Activated CD4-positive, alpha-beta T cell treated with anti-CD3 and anti-CD28 coated beads, Interleukin-2, amount 10 ng/mL, durations not matched to agents 24 days and 14 days (primary cell): ENCODE results near the gene FLRT2. TPM values are rescaled to one million over a fixed set of nuclear protein-coding genes. Genes with fewer than 3 reads are reported as not detected.

Experiments
- DNase-seq: peaks from one replicate; pipeline ENCODE4 v3.0.0; 2022
- H3K27ac Mint-ChIP-seq: one replicate; pipeline ENCODE4 v1.8.0; 2022; ENCODE audit warnings: mild to moderate bottlenecking, mixed read lengths
- H3K27me3 Mint-ChIP-seq: one replicate; pipeline ENCODE4 v1.8.0; 2022; ENCODE audit warnings: mixed read lengths
- H3K36me3 Mint-ChIP-seq: one replicate; pipeline ENCODE4 v1.8.0; 2022; ENCODE audit warnings: low read depth, mild to moderate bottlenecking, mixed read lengths
- H3K4me1 Mint-ChIP-seq: one replicate; pipeline ENCODE4 v1.8.0; 2021; ENCODE audit warnings: mixed read lengths
- H3K4me3 Mint-ChIP-seq: one replicate; pipeline ENCODE4 v1.8.0; 2022; ENCODE audit warnings: mild to moderate bottlenecking, moderate library complexity, mixed read lengths
- H3K9me3 Mint-ChIP-seq: one replicate; pipeline ENCODE4 v1.8.0; 2021; ENCODE audit warnings: mixed read lengths
- intact Hi-C: fragments of 100-400 bp; cut with micrococcal nuclease; formaldehyde crosslinking; loops from one replicate; pipeline ENCODE4 v1.15.1; 2023
- total RNA-seq: library from RNA; stranded (reverse); gene quantifications from 2 replicates; pipeline ENCODE4 v1.2.3, GENCODE V29; 2022

FLRT2 gene
- total RNA-seq, 1 donor from 2014 or later: not detected

DNA sequence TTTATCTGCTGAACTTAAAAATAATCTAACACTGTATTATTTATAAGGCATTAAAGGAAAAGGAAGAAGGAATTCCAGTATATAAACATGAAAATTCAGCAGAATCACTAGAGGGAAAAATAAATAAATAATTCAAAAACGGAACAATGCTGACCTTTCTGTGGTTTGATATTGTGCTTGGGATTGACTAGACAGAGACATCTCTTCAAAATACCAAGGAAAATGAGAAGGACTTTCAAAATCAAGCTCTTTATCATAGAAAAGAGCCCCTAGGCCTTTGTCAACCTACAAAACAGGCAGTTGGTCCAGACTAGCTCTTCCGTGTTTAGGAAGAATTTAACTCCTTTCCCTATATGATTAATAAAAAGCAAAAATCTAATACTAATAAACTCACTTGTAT is 6.3 kb upstream of the FLRT2 start:
- Mint-ChIP-seq H3K27me3 (peaks cover 5% of the 10 kb centered on the region), H3K4me1 (no peaks in the 10 kb centered on the region), H3K9me3 (no peaks in the 10 kb centered on the region), H3K4me3 (no peak overlapping the region), H3K27ac (no peak overlapping the region), H3K36me3 (no peaks in the 10 kb centered on the region)
- no peak for DNase-seq
- intact Hi-C loops: no loop called here

DNA sequence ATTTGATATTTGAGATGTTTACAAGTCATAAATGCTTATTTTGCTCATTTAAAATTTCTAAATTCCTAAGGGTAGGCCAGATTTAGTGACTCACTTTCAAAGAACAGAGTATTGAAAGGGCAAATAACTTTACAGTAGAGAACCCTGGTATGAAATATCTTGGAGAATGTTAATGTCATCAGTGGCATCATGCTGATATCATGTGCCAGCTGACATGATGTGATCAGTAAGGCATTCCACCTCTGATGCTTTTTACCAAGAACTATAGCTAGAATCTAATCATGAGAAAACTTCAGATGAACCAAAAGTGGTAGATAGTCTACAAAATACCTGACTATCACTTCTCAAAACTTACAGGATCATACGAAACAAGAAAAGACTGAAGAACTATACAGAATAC is 2.9 kb upstream of the FLRT2 start:
- peaks cover 3% of the 10 kb centered on the region for H3K9me3 Mint-ChIP-seq
- no peak overlapping the region for H3K4me3 Mint-ChIP-seq
- H3K4me1 Mint-ChIP-seq: peaks cover 2% of the 10 kb centered on the region
- H3K27ac Mint-ChIP-seq: no peak overlapping the region
- DNase-seq: no peak
- intact Hi-C loops: no loop called here
- H3K36me3 Mint-ChIP-seq: peaks cover 2% of the 10 kb centered on the region
- peaks cover 38% of the 10 kb centered on the region for H3K27me3 Mint-ChIP-seq

DNA sequence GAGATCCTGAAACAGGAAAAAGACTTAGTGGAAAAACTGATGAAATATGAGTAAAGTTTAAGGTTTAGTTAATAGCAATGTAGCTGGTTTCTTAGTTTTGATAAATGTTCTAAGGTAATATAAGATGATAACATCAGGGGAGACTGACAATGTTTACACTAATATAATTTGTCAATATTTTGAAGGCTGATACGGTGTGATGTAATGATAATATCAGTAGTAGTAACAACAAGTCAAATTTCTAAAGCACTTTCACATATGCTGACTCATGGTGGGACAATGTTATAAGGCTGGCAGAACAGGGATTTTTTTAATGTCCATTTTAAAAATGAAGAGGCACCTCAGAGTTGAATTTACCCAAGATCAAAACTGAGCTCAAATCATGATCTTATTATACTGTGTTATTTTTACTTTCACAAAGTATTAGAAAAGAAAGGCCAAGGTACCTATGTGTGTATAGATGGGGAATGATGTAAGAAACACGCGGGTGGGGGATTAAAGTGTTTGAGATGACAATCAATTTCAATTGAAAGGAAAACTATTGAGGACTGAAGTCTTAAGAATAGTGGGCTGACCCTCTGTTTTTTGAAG is 2.4 kb upstream of the FLRT2 start:
- peaks cover 4% of the 10 kb centered on the region for H3K36me3 Mint-ChIP-seq
- no peak overlapping the region for H3K27ac Mint-ChIP-seq
- DNase-seq: no peak
- no peak overlapping the region for H3K4me3 Mint-ChIP-seq
- intact Hi-C loops: no loop called here
- peaks cover 5% of the 10 kb centered on the region for H3K4me1 Mint-ChIP-seq
- H3K9me3 Mint-ChIP-seq: peaks cover 3% of the 10 kb centered on the region
- H3K27me3 Mint-ChIP-seq: peaks cover 43% of the 10 kb centered on the region

DNA sequence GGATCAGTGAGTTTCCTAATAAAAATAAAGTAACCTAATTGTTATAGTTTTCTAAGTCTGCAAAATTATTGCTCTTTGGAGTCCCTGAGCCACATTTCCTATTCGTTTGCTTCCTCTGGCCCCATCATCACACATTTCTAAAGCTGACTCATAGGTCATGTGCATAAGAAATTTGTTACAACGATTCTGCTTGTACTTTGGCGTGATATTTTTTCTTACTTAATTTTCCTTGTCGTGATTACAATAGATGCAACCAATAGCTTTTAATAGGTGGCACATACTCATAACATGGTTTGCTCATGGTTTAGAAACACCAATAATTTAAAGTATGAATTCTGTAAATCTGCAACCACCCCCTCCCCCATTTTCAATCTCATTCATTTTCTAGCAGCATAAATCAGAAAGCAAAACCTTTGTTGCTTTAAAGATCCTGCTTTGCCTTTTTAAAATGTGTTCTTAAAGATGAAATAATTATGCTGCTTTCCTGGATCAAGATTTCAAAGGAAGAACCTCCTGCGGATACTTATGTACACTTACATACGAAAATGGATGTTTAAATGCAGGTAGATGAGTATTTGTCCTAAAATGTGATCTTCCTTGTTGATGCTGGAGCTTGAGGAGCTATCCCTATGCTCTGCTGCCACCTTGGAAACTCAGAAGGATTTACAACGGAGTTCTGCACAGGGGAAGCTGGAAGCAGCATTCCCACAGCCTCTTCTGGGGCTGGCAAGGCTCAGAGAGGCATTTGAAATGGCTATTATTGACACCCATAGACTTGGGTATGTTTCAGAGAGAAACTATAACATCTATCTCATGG is 1.7 kb upstream of the FLRT2 start:
- Mint-ChIP-seq H3K9me3 (peaks cover 3% of the 10 kb centered on the region), H3K36me3 (peaks cover 4% of the 10 kb centered on the region), H3K4me1 (peaks cover 5% of the 10 kb centered on the region), H3K4me3 (no peak overlapping the region), H3K27me3 (peaks cover 49% of the 10 kb centered on the region), H3K27ac (no peak overlapping the region)
- no peak for DNase-seq
- intact Hi-C loops: no loop called here

DNA sequence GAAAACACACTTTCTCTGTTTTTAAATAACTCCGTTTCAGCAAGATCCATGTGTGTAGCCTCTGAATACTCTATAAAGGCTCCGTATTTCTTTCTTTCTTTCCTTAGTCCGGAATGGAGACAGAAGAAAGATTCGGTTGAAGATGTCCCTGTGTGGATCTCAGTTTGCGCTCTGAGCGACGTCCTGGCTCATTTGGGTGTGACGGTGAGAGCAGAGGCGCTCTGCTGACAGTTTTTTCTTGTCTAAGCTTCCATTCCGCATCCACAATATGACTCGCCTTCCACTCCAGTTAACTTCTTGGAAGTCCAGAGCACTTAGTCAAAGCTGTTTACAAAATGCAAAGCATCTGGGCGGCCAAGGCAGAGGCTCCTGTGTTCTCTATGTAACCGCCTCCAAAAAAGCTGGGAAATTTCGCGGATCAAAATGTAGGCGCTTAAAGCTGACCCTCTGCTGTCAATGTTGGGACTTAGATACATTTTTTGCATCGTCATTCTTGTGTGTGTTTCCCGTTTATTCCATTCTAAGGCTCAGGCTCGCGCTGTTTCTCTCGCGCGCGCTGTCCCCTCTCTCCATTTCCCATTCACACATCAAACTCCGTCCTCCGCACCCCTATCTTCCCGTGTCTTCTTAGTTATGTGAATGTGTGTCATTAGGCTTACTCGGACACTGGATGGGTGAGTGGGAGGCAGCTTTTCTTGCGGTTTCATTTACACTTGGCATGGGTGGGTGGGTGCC is 880 bp upstream of the FLRT2 start:
- Mint-ChIP-seq H3K27ac (no peak overlapping the region), H3K4me1 (peaks cover 5% of the 10 kb centered on the region), H3K4me3 (no peak overlapping the region), H3K9me3 (peaks cover 3% of the 10 kb centered on the region), H3K36me3 (peaks cover 4% of the 10 kb centered on the region), H3K27me3 (peaks cover 52% of the 10 kb centered on the region)
- no peak for DNase-seq
- intact Hi-C loops: no loop called here

DNA sequence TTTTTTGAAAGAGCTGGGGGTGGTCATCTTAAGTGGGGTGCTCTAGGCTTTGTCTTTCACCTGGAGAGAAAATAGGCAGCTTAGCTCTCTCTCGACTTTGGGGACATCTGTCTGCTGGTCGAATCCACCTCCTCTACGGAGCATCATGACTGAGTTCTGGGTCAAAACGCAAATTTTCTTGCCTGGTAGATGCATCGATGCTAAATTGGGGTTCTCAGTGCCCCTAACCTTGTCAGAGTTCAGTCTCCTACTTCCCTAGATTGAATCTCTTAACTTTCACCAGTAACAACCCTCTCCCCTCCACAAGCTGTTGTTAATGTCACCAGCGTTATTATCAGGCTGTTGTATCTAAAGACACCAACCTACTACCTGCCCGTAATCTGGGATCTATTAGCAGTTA is 682 bp downstream of the FLRT2 start:
- H3K27ac Mint-ChIP-seq: no peak overlapping the region
- H3K36me3 Mint-ChIP-seq: peaks cover 4% of the 10 kb centered on the region
- intact Hi-C loops: no loop called here
- DNase-seq: no peak
- peaks cover 7% of the 10 kb centered on the region for H3K4me1 Mint-ChIP-seq
- H3K4me3 Mint-ChIP-seq: no peak overlapping the region
- peaks cover 68% of the 10 kb centered on the region for H3K27me3 Mint-ChIP-seq
- H3K9me3 Mint-ChIP-seq: peaks cover 3% of the 10 kb centered on the region

DNA sequence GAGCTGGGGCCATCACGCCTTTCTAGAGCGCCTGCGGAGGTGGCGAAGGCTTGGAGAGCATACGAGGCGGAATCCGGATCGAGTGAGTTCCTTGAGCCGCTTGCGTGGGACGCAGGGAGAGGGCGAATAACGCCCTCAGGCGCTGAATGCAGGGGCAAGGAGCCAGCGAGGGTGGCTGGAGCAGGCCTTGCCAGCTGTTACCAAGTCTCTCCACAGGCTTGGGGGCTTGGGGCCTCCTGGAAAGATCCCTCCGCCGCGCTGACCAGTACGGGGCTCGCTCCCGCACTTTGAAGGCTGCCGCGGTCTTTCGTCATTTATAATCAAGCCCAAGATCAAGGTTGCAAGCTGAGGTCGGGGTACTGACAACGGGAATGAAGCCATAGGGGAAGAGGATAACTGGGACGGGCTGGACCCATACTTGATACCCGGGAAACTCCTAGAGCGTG is 1.2 kb downstream of the FLRT2 start:
- intact Hi-C loops: no loop called here
- H3K27me3 Mint-ChIP-seq: peaks cover 72% of the 10 kb centered on the region
- H3K4me1 Mint-ChIP-seq: peaks cover 7% of the 10 kb centered on the region
- no peak overlapping the region for H3K4me3 Mint-ChIP-seq
- DNase-seq: no peak
- H3K36me3 Mint-ChIP-seq: peaks cover 4% of the 10 kb centered on the region
- H3K9me3 Mint-ChIP-seq: peaks cover 3% of the 10 kb centered on the region
- peak overlapping the region; percentile 43 for H3K27ac Mint-ChIP-seq

DNA sequence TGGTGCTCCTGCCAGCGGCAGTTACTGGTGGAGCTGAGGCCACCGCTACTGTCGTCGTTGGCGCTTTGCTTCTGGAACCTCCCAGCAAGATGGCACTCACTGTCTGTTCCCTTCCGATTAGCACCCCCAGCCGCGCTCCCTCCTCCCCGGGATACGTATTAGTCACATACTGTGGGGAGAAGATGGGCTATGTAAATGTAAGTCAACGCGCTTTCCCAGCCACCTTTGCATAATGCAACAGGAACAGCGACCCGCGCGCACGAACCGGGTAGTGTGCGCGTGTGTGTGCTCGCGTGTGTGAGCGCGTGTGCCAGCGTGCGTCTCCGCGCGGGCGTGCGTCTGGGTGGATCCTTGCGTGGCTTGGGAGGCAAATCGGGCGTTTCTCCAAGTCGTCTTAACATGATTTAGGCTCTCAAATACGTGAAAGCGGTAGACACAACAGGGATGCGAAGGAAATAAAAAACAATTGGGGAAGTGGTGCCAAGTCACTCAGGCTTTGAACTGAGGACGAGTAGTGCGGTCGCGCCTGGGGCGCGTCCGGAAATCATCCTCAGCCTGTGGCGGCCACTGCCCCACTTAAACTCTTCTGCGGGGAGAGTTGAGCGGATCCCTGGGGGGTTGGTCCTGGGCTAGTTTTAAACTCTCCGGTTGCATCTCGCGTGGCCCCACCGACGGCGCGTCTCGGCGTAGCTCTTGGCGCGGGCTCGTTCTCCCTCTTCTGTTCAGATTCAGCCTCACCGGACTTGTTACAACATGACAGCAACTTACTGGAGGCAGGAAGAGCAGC is 1.8 kb downstream of the FLRT2 start:
- Mint-ChIP-seq H3K27me3 (peaks cover 73% of the 10 kb centered on the region), H3K4me1 (peaks cover 7% of the 10 kb centered on the region), H3K9me3 (peaks cover 3% of the 10 kb centered on the region), H3K36me3 (peaks cover 4% of the 10 kb centered on the region), H3K27ac (peak overlapping the region; percentile 34), H3K4me3 (peak overlapping the region; percentile 39)
- peak; percentile 57 for DNase-seq
- intact Hi-C loops: no loop called here

DNA sequence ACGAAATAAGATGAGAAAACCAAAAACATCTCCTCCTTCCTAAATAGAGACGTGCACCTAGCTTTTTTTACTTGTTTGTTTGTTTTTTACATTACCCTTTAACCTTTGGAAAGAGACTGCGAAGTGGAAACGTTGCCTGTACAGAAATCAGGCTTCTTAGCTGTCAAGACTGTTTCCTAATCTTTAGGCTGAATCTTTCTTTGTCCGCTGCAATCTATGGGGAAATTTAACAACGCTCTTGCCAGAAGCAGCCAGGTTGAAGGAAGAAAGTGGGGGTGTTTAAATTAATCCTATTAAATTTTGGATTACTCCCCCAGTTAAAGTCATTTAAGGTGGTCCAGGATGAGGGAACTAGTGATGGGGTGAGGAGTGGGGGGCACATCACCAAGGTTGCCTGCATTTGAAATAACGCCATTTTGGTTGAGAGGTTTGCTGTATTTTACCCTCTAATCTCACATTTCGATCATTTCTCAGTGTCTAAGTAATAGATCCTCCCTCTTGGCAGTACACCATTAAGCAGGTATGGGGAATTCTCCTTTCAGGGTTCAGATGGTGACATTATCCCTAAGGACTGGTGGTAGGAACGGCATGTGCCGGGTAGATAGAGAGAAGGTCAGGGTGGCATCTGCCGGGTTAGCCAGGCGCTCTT is 2.6 kb downstream of the FLRT2 start:
- peaks cover 3% of the 10 kb centered on the region for H3K9me3 Mint-ChIP-seq
- H3K27me3 Mint-ChIP-seq: peaks cover 73% of the 10 kb centered on the region
- no peak for DNase-seq
- intact Hi-C loops: no loop called here
- peaks cover 4% of the 10 kb centered on the region for H3K36me3 Mint-ChIP-seq
- H3K4me3 Mint-ChIP-seq: peak overlapping the region; percentile 39
- peak overlapping the region; percentile 13 for H3K27ac Mint-ChIP-seq
- peaks cover 7% of the 10 kb centered on the region for H3K4me1 Mint-ChIP-seq

DNA sequence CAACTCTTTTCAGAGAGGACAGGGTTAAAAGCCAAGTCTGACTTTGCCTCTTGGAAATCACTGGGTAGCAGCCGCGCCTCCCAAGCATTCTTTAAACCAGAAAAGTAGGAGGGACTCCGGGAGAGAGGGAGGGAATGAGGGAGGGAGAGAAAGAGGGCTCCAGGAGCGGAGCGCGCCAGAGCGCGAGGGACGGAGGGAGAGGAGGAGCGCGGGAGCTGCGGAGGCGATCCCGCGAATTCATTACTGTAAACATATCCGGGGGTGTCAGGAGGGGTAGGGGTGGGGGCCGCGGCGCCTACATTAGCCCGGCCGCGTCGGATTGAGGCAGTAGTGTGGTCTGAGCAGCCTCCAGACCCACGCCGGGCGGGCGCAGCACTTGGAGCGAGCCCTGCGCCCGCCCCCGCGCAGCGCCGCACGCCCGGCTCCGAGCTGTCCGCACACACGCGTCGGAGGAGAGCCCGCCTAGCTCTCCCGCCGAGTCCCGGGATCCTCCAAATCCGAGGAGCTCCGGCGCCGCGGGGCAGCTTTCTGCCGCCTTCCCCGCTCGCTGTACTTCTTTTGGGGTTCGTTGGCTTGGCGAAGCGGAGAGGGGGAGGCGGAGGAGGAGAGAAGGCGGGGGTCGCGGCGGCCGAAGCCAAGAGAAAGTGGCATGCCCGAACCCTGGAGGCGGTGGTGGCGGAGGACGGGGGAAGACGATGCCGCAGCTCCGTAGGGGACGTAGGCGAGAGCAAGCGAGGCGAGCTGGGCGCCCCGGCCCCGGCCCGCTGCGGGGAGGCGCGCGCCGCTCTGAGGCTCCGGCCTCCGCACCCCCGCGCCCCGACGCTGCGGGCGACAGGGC is 3.3 kb downstream of the FLRT2 start:
- peaks cover 71% of the 10 kb centered on the region for H3K27me3 Mint-ChIP-seq
- no peak overlapping the region for H3K4me3 Mint-ChIP-seq
- DNase-seq: no peak
- peaks cover 4% of the 10 kb centered on the region for H3K36me3 Mint-ChIP-seq
- peaks cover 7% of the 10 kb centered on the region for H3K4me1 Mint-ChIP-seq
- peaks cover 3% of the 10 kb centered on the region for H3K9me3 Mint-ChIP-seq
- H3K27ac Mint-ChIP-seq: no peak overlapping the region
- intact Hi-C loops: no loop called here

DNA sequence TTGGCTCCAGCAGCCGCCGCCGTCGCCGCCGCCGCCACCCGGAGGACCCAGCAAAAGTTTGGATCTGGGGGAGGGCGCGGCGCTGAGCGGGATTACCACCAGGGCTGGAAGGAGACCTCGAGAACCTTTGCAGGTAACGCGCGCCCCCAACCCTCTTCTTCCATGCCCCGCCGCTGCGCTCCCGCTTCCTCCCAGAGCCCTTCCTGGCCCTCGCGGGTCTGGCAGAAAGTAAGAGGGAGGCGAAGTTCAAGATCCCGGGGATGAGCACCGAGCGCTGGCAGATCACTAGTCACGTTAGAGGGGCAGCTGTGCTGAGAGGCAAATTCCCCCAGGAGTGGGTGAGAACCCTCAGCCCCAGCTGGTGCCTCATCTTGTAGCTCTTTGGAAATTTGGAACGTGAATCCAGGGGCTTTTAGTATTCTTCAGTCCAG is 3.9 kb downstream of the FLRT2 start:
- Mint-ChIP-seq H3K4me1 (peaks cover 7% of the 10 kb centered on the region), H3K4me3 (no peak overlapping the region), H3K27ac (no peak overlapping the region), H3K27me3 (peaks cover 65% of the 10 kb centered on the region), H3K36me3 (peaks cover 4% of the 10 kb centered on the region), H3K9me3 (peaks cover 3% of the 10 kb centered on the region)
- DNase-seq: no peak
- intact Hi-C loops: no loop called here

DNA sequence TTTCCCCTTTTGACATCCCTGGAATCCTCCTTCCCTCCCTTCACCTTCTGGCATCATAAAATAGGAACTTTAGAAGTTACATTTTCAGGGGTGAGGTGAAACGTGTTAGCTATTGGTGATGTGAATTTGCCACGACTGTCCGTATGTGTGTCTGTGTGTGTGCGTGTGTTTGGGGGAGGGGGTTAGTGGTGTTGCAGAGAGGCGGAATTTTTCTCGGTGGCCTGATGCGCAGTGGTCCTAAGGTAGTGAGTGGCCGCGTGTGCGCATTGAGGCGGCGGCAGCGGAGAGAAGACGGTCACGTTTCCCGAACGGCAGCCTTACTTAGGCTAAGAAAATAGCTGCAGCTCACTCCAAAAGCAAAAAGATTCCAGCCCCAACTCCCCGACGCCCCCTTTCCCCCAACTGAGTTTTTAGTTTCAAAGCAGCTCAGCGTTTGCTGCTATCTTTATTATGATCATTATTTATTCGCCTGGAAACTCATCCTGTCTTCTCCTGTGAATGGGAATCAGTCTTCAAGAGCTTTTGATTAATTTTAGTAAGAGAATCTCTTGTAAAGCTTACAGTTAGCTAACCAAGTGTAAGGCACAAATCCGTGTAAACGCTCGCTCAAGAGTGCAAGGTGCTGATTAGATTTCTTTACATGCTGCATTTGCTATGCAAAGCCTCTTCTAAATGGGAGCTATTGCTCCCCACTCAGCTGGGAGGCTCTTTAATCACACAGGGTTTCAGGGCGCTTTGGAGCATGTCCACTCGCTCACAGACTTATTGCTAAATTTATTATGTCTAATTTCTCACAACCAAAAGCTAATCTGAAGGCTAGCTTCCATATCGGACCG is 4.7 kb downstream of the FLRT2 start:
- H3K9me3 Mint-ChIP-seq: peaks cover 3% of the 10 kb centered on the region
- no peak overlapping the region for H3K27ac Mint-ChIP-seq
- peaks cover 58% of the 10 kb centered on the region for H3K27me3 Mint-ChIP-seq

More for the DNA sequence above, 4.7 kb downstream of the FLRT2 start:
- Mint-ChIP-seq H3K36me3 (peaks cover 3% of the 10 kb centered on the region), H3K4me3 (no peak overlapping the region), H3K4me1 (peaks cover 7% of the 10 kb centered on the region)
- DNase-seq: no peak
- intact Hi-C loops: no loop called here
